ENCODE data around the gene MPZL3.
"Not testable (repeated sequence)": the region's sequence is repeated elsewhere in the genome, so short reads cannot be mapped to it uniquely, and the experiment has no call there.

Gene MPZL3

GRCh38 chr11:118186346-118187107 lies 65.6 kb downstream of the MPZL3 start:
- no peak overlapping the region for H3K4me3 ChIP-seq (ENCODE audit: low read depth, low read length)
- TF ChIP-seq, protein P1, sequence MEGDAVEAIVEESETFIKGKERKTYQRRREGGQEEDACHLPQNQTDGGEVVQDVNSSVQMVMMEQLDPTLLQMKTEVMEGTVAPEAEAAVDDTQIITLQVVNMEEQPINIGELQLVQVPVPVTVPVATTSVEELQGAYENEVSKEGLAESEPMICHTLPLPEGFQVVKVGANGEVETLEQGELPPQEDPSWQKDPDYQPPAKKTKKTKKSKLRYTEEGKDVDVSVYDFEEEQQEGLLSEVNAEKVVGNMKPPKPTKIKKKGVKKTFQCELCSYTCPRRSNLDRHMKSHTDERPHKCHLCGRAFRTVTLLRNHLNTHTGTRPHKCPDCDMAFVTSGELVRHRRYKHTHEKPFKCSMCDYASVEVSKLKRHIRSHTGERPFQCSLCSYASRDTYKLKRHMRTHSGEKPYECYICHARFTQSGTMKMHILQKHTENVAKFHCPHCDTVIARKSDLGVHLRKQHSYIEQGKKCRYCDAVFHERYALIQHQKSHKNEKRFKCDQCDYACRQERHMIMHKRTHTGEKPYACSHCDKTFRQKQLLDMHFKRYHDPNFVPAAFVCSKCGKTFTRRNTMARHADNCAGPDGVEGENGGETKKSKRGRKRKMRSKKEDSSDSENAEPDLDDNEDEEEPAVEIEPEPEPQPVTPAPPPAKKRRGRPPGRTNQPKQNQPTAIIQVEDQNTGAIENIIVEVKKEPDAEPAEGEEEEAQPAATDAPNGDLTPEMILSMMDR (IDR thresholded peaks at IDR 0.05; ENCODE audit: borderline replicate concordance, insufficient read depth, low read depth, low read length): no peak

DNA sequence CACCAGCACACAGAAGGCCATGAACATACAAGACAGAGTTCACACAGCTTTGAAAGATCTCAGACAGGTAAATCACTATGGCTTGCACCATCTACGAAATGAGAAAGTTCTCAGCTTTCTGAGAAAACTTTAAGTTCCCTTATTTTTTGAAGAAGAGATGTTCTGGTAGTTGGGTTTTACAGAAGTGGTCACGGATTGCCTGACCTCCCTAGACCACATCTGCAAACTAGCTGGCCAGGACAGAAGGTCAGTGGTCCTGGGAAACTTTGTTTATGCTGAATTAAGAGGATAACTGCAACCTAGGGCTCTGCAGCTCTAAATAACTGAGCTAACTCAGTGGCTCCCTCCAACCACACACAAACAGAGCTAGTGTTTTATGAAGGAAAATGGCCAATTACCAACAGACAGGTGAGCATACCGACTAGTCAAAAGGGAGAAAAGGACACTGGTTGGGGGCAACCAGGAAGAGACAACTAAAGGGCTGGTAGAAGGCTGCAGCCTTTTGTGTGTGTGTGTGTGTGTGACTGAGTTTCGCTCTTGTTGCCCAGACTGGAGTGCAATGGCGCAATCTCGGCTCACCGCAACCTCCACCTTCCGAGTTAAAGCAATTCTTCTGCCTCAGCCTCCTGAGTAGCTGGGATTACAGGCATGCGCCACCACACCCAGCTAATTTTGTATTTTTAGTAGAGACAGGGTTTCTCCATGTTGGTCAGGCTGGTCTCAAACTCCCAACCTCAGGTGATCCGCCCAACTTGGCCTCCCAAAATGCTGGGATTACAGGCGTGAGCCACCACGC lies 67.2 kb downstream of the MPZL3 start:
- TF ChIP-seq, protein P1 (IDR thresholded peaks at IDR 0.05; ENCODE audit: borderline replicate concordance, insufficient read depth, low read depth, low read length): no peak
- H3K4me3 ChIP-seq (ENCODE audit: low read depth, low read length): no peak overlapping the region

DNA sequence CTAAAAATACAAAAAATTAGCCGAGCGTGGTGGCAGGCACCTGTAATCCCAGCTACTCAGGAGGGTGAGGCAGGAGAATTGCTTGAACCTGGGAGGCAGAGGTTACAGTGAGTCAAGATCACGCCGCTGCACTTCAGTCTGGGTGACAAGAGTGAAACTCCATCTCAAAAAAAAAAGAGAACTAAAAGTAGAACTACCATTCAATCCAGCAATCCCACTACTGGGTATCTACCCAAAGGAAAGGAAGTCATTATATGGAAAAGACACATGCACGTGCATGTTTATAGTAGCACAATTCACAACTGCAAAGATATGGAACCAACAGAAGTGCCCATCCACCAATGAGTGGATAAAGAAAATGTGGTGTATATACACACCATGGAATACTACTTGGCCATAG lies 68.5 kb downstream of the MPZL3 start:
- H3K4me3 ChIP-seq (ENCODE audit: low read depth, low read length): not testable (repeated sequence)

- H3K4me3 ChIP-seq (ENCODE audit: low read depth, low read length): no peak overlapping the region
- TF ChIP-seq, protein P1 (IDR thresholded peaks at IDR 0.05; ENCODE audit: borderline replicate concordance, insufficient read depth, low read depth, low read length): no peak
Measured at GRCh38 chr11:118180300-118180703, 71.9 kb downstream of the MPZL3 start.

DNA sequence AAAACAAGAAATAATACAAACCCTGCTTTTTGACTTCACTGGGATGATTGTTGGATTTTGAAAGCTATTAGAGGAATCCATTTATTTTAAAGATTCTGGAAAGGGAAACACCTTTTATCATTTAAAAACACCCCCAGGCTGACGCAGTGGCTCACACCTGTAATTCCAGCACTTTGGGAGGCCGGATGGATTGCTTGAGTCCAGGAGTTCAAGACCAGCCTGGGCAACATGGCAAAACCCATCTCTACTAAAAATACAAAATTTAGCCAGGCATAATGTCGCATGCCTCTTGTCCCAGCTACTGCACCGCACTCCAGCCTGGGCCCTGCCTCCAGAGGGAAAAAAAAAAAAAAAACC lies 75.4 kb downstream of the MPZL3 start:
- no peak overlapping the region for H3K4me3 ChIP-seq (ENCODE audit: low read depth, low read length)
- TF ChIP-seq, protein P1 (IDR thresholded peaks at IDR 0.05; ENCODE audit: borderline replicate concordance, insufficient read depth, low read depth, low read length): no peak
